ENCODE results near the gene AGR2. TPM values are rescaled to one million over a fixed set of nuclear protein-coding genes. Genes with fewer than 3 reads are reported as not detected.
A peak's percentile ranks its signal among the peaks of the same experiment; 100 is the strongest.

Gene AGR2
- total and polyA plus RNA-seq, 2 experiments from 2014 or later: 173 to 178 TPM

- H3K27ac ChIP-seq: peak overlapping the region; percentile 83
- peaks cover 50% of the 10 kb centered on the region for H3K79me2 ChIP-seq
- H4K20me1 ChIP-seq (ENCODE audit: insufficient read depth, poor library complexity, severe bottlenecking): no peaks in the 10 kb centered on the region
- peak overlapping the region; percentile 89 for H3K4me3 ChIP-seq
- WGBS (ENCODE audit: low lambda C conversion rate, missing lambda C conversion rate): 1% methylated on average over 54 of the region's 58 CpGs
- TF ChIP-seq, protein P1, sequence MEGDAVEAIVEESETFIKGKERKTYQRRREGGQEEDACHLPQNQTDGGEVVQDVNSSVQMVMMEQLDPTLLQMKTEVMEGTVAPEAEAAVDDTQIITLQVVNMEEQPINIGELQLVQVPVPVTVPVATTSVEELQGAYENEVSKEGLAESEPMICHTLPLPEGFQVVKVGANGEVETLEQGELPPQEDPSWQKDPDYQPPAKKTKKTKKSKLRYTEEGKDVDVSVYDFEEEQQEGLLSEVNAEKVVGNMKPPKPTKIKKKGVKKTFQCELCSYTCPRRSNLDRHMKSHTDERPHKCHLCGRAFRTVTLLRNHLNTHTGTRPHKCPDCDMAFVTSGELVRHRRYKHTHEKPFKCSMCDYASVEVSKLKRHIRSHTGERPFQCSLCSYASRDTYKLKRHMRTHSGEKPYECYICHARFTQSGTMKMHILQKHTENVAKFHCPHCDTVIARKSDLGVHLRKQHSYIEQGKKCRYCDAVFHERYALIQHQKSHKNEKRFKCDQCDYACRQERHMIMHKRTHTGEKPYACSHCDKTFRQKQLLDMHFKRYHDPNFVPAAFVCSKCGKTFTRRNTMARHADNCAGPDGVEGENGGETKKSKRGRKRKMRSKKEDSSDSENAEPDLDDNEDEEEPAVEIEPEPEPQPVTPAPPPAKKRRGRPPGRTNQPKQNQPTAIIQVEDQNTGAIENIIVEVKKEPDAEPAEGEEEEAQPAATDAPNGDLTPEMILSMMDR (IDR thresholded peaks at IDR 0.05; ENCODE audit: poor library complexity): no peak
- TF ChIP-seq EZH2phosphoT487 (IDR thresholded peaks at IDR 0.05; ENCODE audit: low read depth, severe bottlenecking, unreplicated experiment) (no peak), EZH2 (IDR thresholded peaks at IDR 0.05; ENCODE audit: borderline replicate concordance) (no peak)
- H3K9me2 ChIP-seq (replicated peaks; ENCODE audit: insufficient read depth): no peaks in the 10 kb centered on the region
- H3K36me3 ChIP-seq (replicated peaks; ENCODE audit: insufficient read depth, low read depth): no peaks in the 10 kb centered on the region
- H3K27me3 ChIP-seq: no peaks in the 10 kb centered on the region
- H3K9me3 ChIP-seq (ENCODE audit: low read depth): no peaks in the 10 kb centered on the region
- peak; percentile 66 for DNase-seq (ENCODE audit: low spot score)
- peak overlapping the region; percentile 83 for H3K4me2 ChIP-seq
- peak overlapping the region; percentile 76 for H2AFZ ChIP-seq
- H3K4me1 ChIP-seq (ENCODE audit: insufficient read depth): no peaks in the 10 kb centered on the region
These were observed 50.6 kb downstream of the AGR2 start for GRCh38 chr7:16753932-16754855.

DNA sequence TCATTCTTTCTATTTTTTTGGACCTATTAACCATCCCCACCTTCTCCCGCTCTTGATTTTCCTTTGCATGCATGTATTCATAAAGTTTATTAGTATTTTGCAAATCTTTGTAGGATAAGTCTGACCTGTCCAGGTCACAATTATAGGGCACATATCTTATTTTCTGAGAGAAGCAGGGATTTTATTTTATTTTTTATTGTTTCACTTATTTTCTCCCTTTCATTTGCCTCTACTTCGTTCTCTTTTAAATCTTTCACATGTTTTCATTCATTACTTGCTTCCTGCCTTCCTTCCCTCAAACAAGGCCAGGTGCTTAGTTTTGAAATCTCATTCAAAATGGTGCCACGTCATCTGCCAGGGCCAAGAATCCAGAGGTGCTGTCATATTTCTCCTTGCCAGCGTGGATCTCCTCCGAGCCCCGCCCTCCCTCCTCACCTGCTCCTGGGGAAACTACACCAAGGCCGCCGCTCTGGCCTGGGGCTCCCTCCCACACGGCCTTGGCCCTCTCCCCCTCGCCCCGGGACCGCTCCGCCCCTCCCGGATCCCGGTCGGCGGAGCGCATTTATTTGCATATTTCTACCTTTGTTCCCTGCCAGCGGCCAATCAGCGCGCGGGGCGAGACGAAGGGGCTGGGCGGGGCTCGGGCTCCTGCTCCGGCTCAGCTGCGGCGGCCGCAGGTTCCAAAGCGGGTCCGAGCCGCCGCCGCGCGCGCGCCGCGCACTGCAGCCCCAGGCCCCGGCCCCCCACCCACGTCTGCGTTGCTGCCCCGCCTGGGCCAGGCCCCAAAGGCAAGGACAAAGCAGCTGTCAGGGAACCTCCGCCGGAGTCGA lies 51.5 kb downstream of the AGR2 start, which contains the start of gene TSPAN13:
Gene TSPAN13, plus strand, starts transcription at position 654 of the 830 bp plus-strand sequence. CDS start 213 bp downstream, outside the sequence.
- H4K20me1 ChIP-seq (ENCODE audit: insufficient read depth, poor library complexity, severe bottlenecking): no peaks in the 10 kb centered on the region
- DNase-seq (ENCODE audit: low spot score): peak; percentile 96
- TF ChIP-seq, protein P1 (IDR thresholded peaks at IDR 0.05; ENCODE audit: poor library complexity): no peak
- TF ChIP-seq EZH2 (IDR thresholded peaks at IDR 0.05; ENCODE audit: borderline replicate concordance): no peak
- no peak for TF ChIP-seq EZH2phosphoT487 (IDR thresholded peaks at IDR 0.05; ENCODE audit: low read depth, severe bottlenecking, unreplicated experiment)
- H3K9me2 ChIP-seq (replicated peaks; ENCODE audit: insufficient read depth): no peaks in the 10 kb centered on the region
- peak within 1 kb of the TSS; percentile 83 for H3K27ac ChIP-seq
- H3K4me1 ChIP-seq (ENCODE audit: insufficient read depth): no peaks in the 10 kb centered on the region
- peak within 1 kb of the TSS; percentile 83 for H3K4me2 ChIP-seq
- H3K36me3 ChIP-seq (replicated peaks; ENCODE audit: insufficient read depth, low read depth): no peaks in the 10 kb centered on the region
- peak within 1 kb of the TSS; percentile 89 for H3K4me3 ChIP-seq
- peak within 1 kb of the TSS; percentile 76 for H2AFZ ChIP-seq
- peaks cover 42% of the 10 kb centered on the region for H3K79me2 ChIP-seq
- WGBS (ENCODE audit: low lambda C conversion rate, missing lambda C conversion rate): 10% methylated on average over 15 of the region's 48 CpGs
- no peaks in the 10 kb centered on the region for H3K27me3 ChIP-seq
- no peaks in the 10 kb centered on the region for H3K9me3 ChIP-seq (ENCODE audit: low read depth)

DNA sequence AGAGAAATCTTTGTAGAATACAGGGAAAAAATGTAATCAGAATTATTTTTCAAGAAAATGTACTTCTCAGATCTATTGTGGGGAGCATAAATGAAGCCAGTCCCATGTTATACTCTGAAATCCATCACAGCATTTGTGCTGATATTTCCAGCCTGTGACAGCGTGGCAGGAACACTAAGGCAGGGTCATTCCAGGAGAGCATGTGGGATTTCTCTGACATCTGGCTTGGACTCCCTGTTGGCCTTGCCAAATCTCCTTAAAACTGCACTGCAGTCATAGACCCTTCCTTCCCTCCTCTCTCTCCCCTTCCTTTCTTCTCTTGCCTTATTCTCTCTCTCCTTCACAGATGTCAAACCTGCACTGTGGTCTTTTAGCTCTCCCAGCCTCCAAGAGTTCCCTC lies 57.7 kb downstream of the AGR2 start:
- Histone ChIP-seq H3K27ac (no peak overlapping the region), H3K4me1 (ENCODE audit: insufficient read depth) (no peaks in the 10 kb centered on the region), H3K9me3 (ENCODE audit: low read depth) (no peaks in the 10 kb centered on the region), H3K9me2 (replicated peaks; ENCODE audit: insufficient read depth) (no peaks in the 10 kb centered on the region), H2AFZ (no peak overlapping the region), H3K4me3 (no peak overlapping the region), H3K27me3 (no peaks in the 10 kb centered on the region), H3K36me3 (replicated peaks; ENCODE audit: insufficient read depth, low read depth) (no peaks in the 10 kb centered on the region), H3K79me2 (no peaks in the 10 kb centered on the region), H4K20me1 (ENCODE audit: insufficient read depth, poor library complexity, severe bottlenecking) (no peaks in the 10 kb centered on the region), H3K4me2 (no peak overlapping the region)
- 50% methylated on average over 1 of the region's 1 CpG for WGBS (ENCODE audit: low lambda C conversion rate, missing lambda C conversion rate)
- DNase-seq (ENCODE audit: low spot score): no peak
- TF ChIP-seq EZH2 (IDR thresholded peaks at IDR 0.05; ENCODE audit: borderline replicate concordance) (no peak), EZH2phosphoT487 (IDR thresholded peaks at IDR 0.05; ENCODE audit: low read depth, severe bottlenecking, unreplicated experiment) (no peak)
- TF ChIP-seq, protein P1 (IDR thresholded peaks at IDR 0.05; ENCODE audit: poor library complexity): no peak

All from hepatocyte (in vitro differentiated cells).